Activated T-helper 9 cell treated with anti-CD3 and anti-CD28 coated beads, Interleukin-2, amount 50 U/mL, for 16 hours (primary cell): ENCODE data around the gene POLR3K.
"Not testable (repeated sequence)": the region's sequence is repeated elsewhere in the genome, so short reads cannot be mapped to it uniquely, and the experiment has no call there.

ENCODE experiments used
- DNase-seq: peaks from one replicate; pipeline ENCODE4 v3.0.0-alpha.2; 2020; ENCODE audit warnings: low read depth

The POLR3K gene

GRCh38 chr16:63998-64913 is 10.8 kb upstream of the POLR3K start:
- DNase-seq, result no peak

- no peak for DNase-seq
Observed at GRCh38 chr16:63466-63865, 10.1 kb upstream of the POLR3K start.

GRCh38 chr16:62968-63391 is 9.6 kb upstream of the POLR3K start:
- DNase-seq, result no peak

GRCh38 chr16:62283-62967 is 9.0 kb upstream of the POLR3K start:
- no peak for DNase-seq

DNA sequence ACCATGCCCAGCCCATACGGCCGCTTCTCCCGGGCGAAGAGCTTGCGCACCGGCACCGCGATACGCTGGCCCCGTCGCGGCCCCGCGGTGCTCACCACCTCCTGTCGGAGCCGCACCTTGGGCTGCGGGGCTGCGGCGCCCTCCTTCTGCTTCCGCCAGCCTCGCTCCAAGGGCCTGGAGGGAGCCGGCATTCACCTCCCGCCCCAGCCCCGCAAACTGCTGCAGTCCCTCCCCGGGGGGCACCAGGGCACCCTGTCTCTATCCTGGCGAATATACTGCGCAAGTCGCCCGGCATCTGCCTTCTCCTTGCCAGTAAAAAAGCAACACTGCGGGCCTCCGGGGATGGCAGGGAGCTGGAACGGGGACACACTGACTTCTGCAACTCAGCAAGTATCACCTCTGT is 8.5 kb upstream of the POLR3K start:
- no peak for DNase-seq

DNA sequence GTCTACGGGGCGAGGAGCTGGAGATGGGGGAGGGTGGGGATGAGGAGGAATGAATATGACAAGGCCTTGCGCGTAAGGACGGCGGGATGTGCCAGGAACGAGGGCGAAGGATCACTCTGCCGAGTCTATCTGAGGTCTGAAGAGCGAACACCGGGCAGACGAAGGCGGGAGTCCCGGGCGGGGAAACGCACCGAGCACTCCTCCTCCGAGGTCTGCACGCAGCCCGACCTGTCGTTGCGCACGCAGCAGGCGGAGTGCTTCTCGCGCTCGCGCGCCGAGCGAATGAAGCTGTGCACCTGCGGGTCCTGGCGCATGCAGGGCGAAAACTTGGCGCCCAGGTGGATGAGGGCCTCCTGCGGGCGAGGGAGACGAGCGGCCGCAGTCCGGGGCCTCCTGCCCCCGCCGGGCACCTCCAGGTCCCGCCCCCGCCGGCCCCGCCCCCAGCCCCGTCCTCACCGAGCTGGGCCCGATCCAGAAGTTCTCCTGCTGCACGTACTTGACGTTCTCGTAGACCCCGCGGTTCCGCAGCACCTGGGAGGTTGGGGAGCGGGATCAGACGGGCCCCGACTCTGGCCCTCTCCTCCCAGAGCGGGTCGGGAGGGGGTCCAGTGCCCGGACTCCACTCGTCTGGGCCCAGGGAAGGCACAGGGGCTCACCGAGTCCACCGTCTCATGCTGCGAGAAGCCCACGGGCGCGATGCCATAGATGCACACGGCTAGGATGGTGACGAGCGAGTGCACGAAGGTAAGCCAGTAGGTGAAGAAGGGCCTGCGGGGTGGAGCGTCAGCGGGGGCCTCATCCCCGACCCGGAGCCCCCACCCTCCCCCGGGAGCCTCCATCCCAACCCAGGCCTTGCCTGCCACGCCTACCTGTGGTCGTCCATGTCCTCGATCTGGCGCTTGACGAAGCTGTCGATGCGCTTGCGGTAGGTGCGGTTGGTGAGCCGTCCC is 7.8 kb upstream of the POLR3K start:
- DNase-seq, result no peak

DNA sequence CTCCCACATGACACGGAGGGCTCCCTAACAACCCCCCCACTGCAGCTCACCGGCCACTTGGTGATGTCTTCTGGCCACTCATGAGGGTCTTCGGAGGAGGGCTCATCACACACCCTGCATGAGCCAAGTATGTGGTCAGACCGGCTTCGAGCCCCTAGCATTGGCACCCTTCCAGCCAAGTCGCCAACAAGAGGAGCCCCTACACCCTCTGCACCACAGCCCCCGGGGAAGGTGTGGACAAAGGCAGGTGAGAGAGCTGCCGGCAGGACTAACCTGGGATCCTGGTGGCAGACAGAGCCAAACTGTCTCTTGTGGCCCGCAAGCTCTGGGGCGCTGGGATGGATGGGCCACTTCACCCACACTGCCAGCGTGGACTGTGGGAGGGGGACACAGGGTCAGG is 6.8 kb upstream of the POLR3K start:
- no peak for DNase-seq

- no peak for DNase-seq
Observed at GRCh38 chr16:59440-60059, 6.1 kb upstream of the POLR3K start.

DNA sequence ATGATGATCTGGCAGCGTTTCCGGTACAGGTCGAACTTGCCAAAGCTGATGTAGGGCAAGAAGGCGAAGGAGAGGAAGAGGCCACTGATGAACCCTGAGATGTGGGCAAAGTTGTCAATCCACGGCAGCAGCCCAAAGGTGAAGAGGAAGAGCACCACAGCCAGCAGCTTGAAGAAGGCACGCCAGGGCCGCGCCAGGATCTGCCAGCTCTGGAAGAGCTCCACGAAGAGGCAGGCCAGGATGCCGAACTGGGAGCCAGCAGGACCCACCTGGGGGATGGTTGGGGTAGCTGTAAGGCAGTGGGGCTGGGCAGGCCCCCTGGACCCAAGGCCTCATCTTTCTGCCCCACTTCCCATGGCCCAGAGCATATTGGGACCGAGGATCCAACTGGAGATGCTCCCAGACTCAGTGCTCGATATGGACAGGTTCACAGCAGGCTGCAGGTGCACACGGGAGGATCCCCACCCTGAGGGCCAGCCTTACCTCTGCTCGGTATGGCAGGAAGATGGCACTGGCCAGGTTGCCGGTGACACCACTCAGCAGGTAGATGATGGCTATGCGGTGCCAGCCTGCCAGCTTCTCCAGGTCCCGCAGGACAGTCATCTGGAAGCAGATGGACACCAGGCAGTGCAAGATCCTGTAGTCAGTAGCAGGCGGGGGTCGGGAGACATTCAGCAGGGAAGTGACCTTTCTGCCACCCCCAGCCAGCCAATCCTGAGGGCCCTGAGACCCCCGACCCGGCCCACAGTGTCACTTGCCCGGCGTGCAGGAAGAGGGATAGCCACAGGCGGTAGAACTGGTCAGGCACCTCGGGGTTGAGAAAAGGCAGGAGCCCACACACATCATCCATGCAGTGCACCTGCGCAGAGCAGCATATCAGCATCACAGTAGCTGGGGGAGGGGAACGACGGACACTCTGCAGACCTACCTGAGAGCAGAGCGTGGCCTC is 5.4 kb upstream of the POLR3K start:
- no peak for DNase-seq

GRCh38 chr16:57711-58110 is 4.3 kb upstream of the POLR3K start:
- no peak for DNase-seq

DNA sequence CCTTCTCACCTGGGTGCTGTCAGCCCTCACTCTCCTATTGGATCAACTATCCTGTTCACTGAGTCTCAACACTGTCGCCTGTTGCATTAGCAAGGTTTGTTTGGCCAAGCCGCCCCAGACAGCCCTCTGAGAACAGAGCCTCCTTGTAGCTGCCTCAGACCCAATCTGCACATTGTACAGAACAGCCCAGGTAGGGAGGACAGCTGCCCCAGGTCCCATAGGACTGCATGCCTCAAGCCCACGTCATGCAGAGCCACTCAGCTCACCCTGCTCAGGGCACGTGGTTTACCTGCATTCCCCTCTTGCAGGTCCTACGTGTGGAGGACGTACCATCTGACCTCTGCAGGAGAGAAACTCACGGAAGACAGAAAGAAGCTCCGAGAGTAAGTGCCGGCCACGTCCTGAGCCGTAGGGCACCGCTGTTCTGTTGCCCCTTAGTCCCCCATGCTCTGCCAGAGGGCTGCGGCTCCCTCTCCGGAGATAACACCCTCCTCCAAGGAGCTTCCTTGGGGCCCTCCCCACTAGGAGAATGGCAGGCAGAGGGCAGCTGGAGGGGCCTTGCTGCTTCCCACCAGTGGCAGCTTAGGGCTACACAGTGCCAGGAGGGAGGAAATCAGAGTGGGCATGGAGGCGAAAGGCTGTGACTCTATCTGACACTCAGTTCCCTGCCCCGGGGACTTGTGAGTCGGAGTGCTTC is 3.0 kb upstream of the POLR3K start:
- no peak for DNase-seq

- DNase-seq, result no peak
Observed at GRCh38 chr16:55571-56136, 2.2 kb upstream of the POLR3K start.

DNA sequence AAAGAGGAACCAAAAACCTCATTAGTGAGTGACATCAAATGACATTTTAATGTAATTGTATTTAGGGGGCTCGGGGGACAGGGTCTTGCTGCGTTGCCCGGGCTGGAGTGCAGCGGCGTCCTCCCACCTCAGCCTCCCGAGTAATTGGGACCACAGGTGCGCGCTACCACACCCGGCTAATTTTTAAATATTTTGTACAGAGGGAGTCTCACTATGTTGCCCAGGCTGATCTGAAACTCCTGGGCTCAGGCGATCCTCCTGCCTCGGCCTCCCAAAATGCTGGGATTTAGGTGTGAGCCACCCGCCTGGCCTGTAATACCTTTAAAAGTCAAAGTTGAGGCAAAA is 801 bp upstream of the POLR3K start:
- DNase-seq, result no peak

- no peak for DNase-seq
Observed at GRCh38 chr16:50769-51591, 2.4 kb downstream of the POLR3K start.

GRCh38 chr16:47234-47633 is 6.2 kb downstream of the POLR3K start:
- no peak for DNase-seq

DNA sequence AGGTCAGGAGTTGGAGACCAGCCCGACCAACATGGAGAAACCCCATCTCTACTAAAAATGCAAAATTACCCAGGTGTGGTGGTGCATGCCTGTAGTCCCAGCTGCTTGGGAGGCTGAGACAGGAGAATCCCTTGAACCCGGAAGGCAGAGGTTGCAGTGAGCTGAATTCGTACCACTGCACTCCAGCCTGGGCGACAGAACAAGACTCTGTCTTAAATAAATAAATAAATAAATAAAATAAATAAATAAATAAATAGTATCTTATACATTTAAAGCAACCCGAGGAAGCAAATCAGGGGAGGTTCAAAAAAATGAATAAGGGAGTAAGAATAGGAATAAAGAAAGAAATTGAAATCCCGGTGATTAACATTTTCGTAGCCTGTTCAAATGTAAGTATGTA is 6.9 kb downstream of the POLR3K start:
- DNase-seq, result not testable (repeated sequence)

- DNase-seq, result no peak
Observed at GRCh38 chr16:45454-45853, 8.0 kb downstream of the POLR3K start.

GRCh38 chr16:44655-45054 is 8.8 kb downstream of the POLR3K start:
- DNase-seq, result no peak

DNA sequence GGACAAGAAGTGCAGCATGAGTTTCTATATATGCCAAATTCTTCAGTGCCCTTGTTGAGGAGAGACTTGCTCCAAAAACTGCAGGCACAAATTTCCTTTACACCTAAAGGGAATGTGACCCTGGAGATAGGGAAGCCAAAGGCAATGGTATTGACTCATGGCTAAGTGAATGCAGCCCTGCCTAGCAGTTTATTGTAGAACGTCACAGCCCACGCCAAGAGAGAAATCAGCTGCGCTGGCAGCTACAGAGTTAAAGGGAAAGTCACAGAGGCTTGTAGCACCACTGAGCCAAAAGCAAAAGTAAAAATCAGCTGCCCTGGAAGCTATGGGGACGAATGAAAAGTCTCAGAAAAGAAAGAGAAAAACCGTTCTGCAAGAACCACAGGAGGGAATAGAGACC is 10.1 kb downstream of the POLR3K start:
- DNase-seq, result no peak
